ENCODE data around the gene PAPOLG. TPM values are rescaled to one million over a fixed set of nuclear protein-coding genes. Genes with fewer than 3 reads are reported as not detected.

Gene PAPOLG
- total and polyA plus RNA-seq, 2 donors (not counting 3 experiments of a cell fraction or from before 2014, with no cell fraction given), result 4.2 to 14.9 TPM

- H3K4me3 ChIP-seq (replicated peaks in 1 of 3; ENCODE audit: insufficient read depth in 1 of 3, low read depth in 1 of 3, low read length in 3 of 3), result no peak overlapping the region
- no peak overlapping the region for H3K4me2 ChIP-seq (ENCODE audit: insufficient read depth, low read length)
- H3K9me1 ChIP-seq (replicated peaks; ENCODE audit: control insufficient read depth, extremely low read depth, insufficient read depth, low read length), result no peaks in the 10 kb centered on the region
- TF ChIP-seq, protein P1, sequence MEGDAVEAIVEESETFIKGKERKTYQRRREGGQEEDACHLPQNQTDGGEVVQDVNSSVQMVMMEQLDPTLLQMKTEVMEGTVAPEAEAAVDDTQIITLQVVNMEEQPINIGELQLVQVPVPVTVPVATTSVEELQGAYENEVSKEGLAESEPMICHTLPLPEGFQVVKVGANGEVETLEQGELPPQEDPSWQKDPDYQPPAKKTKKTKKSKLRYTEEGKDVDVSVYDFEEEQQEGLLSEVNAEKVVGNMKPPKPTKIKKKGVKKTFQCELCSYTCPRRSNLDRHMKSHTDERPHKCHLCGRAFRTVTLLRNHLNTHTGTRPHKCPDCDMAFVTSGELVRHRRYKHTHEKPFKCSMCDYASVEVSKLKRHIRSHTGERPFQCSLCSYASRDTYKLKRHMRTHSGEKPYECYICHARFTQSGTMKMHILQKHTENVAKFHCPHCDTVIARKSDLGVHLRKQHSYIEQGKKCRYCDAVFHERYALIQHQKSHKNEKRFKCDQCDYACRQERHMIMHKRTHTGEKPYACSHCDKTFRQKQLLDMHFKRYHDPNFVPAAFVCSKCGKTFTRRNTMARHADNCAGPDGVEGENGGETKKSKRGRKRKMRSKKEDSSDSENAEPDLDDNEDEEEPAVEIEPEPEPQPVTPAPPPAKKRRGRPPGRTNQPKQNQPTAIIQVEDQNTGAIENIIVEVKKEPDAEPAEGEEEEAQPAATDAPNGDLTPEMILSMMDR (IDR thresholded peaks at IDR 0.05; ENCODE audit: extremely low read depth in 1 of 2, insufficient read depth in 1 of 2, low read depth in 1 of 2, low read length in 2 of 2), result no peak
- TF ChIP-seq JUN (IDR thresholded peaks at IDR 0.05; ENCODE audit: borderline replicate concordance, insufficient read depth, insufficient read length, low read depth), result no peak
- TF ChIP-seq GATA2 (IDR thresholded peaks at IDR 0.05; ENCODE audit: insufficient read depth, insufficient read length, low read depth, low read length), result no peak
- TF ChIP-seq POLR2A (IDR thresholded peaks at IDR 0.05; ENCODE audit: low read depth, low read length), result no peak
- TF ChIP-seq MYC (IDR thresholded peaks at IDR 0.05; ENCODE audit: low read depth, low read length), result no peak
- no peak for TF ChIP-seq EZH2 (IDR thresholded peaks at IDR 0.05; ENCODE audit: borderline replicate concordance, low read depth, low read length, severe bottlenecking)
- TF ChIP-seq FOS (IDR thresholded peaks at IDR 0.05; ENCODE audit: borderline replicate concordance, insufficient read depth, low read length), result no peak
- TF ChIP-seq MAX (IDR thresholded peaks at IDR 0.05; ENCODE audit: insufficient read depth, insufficient read length), result no peak
- TF ChIP-seq POLR2AphosphoS5 (IDR thresholded peaks at IDR 0.05; ENCODE audit: insufficient read depth, low read depth, low read length), result no peak
- dilution Hi-C loops (cut with MboI; ENCODE audit: extremely low pct_ligation_motif_present, low sequenced_read_pairs) (no loop called here), intact Hi-C loops (cut with micrococcal nuclease) (no loop called here)
- no peak overlapping the region for H3K9ac ChIP-seq (replicated peaks; ENCODE audit: extremely low read depth, insufficient read depth, low read length)
- H3K79me2 ChIP-seq (ENCODE audit: control insufficient read depth, insufficient read depth, low read length), result no peaks in the 10 kb centered on the region
- no peaks in the 10 kb centered on the region for H3K4me1 ChIP-seq (ENCODE audit: control insufficient read depth, extremely low read depth, insufficient read depth, low read length)
- peaks cover 13 to 28% of the 10 kb centered on the region in 2 experiments for H3K27me3 ChIP-seq (ENCODE audit: control insufficient read depth in 2 of 2, insufficient read depth in 2 of 2, low read length in 2 of 2)
- no peak overlapping the region for H2AFZ ChIP-seq (ENCODE audit: low read depth, low read length)
- no peaks in the 10 kb centered on the region for H3K9me3 ChIP-seq (replicated peaks; ENCODE audit: control insufficient read depth, insufficient read depth, low read length)
- CTCF ChIA-PET, result interaction anchor here (1.0 to 2.2 kb wide), 5 partner anchors 11 to 160 kb away, joined by 3 to 11 read pairs (median 3); no protein-coding TSS in a partner anchor
- no TSS peak for BruUV-seq (replicated peaks)
- no peaks in the 10 kb centered on the region for H3K36me3 ChIP-seq (ENCODE audit: control insufficient read depth in 2 of 2, extremely low read depth in 1 of 2, insufficient read depth in 2 of 2, low read length in 2 of 2)
- DNase-seq (ENCODE audit: low read depth, low spot score) (peak; percentile 17), FAIRE-seq (peak; percentile 55)
- POLR2A ChIA-PET, result interaction anchor here (0.6 kb wide), 1 partner anchor 54 kb away, joined by 3 read pairs; no protein-coding TSS in a partner anchor
- H4K20me1 ChIP-seq (replicated peaks; ENCODE audit: control insufficient read depth, extremely low read depth, insufficient read depth, low read length), result no peaks in the 10 kb centered on the region
- H3K27ac ChIP-seq (ENCODE audit: insufficient read depth, low read depth, low read length), result no peak overlapping the region
These were observed 82.4 kb downstream of the PAPOLG start for GRCh38 chr2:60838481-60838880.
